KMS-11 (cell line): ENCODE measurements around the gene ONECUT2.
A peak's percentile ranks its signal among the peaks of the same experiment; 100 is the strongest.

Experiments used
- H2AFZ ChIP-seq: fragments of 200-600 bp; sonication (generic); 2 replicates; pipeline ENCODE4 v1.6.1; 2016; ENCODE audit warnings: antibody characterized with exemption, mixed run types, low read depth
- H3K27ac ChIP-seq: fragments of 200-600 bp; sonication (generic); 2 replicates; pipeline ENCODE4 v1.6.1; 2016; ENCODE audit warnings: mild to moderate bottlenecking, mixed run types
- H3K27me3 ChIP-seq: fragments of 200-600 bp; sonication (generic); 2 replicates; pipeline ENCODE4 v1.6.1; 2017; ENCODE audit warnings: mild to moderate bottlenecking, low read depth, mixed run types, moderate library complexity; ENCODE audit not compliant: insufficient read depth
- H3K36me3 ChIP-seq: fragments of 200-600 bp; sonication (generic); 2 replicates; pipeline ENCODE4 v1.6.1; 2017; ENCODE audit warnings: mild to moderate bottlenecking, mixed run types; ENCODE audit not compliant: insufficient read depth
- H3K4me1 ChIP-seq: fragments of 200-600 bp; sonication (generic); 2 replicates; pipeline ENCODE4 v1.6.1; 2016; ENCODE audit warnings: mild to moderate bottlenecking, low read depth, mixed run types; ENCODE audit not compliant: poor library complexity, severe bottlenecking
- H3K4me2 ChIP-seq: fragments of 200-600 bp; sonication (generic); 2 replicates; pipeline ENCODE4 v1.7.0; 2016; ENCODE audit warnings: mild to moderate bottlenecking, mixed run types
- H3K4me3 ChIP-seq: fragments of 200-600 bp; sonication (generic); IDR thresholded peaks from 2 replicates; pipeline ENCODE4 v1.6.1; 2017; ENCODE audit warnings: low read depth, low read length, mixed read lengths; ENCODE audit not compliant: insufficient read depth
- H3K79me2 ChIP-seq: fragments of 200-600 bp; sonication (generic); 2 replicates; pipeline ENCODE4 v1.6.1; 2016; ENCODE audit warnings: low read depth, mixed run types; ENCODE audit not compliant: insufficient read depth
- H3K9ac ChIP-seq: fragments of 200-600 bp; sonication (generic); 2 replicates; pipeline ENCODE4 v1.6.1; 2016; ENCODE audit warnings: mild to moderate bottlenecking, mixed run types
- H4K20me1 ChIP-seq: fragments of 200-600 bp; sonication (generic); 2 replicates; pipeline ENCODE4 v1.6.1; 2016; ENCODE audit warnings: mild to moderate bottlenecking, mixed run types; ENCODE audit not compliant: insufficient read depth
- CTCF ChIP-seq: fragments of 200-600 bp; sonication (generic); conservative IDR thresholded peaks from 2 replicates; pipeline ENCODE4 v1.6.1; 2017; ENCODE audit warnings: low read depth, mild to moderate bottlenecking, antibody characterized with exemption, low read length, moderate library complexity, mixed read lengths

ONECUT2 gene

DNA sequence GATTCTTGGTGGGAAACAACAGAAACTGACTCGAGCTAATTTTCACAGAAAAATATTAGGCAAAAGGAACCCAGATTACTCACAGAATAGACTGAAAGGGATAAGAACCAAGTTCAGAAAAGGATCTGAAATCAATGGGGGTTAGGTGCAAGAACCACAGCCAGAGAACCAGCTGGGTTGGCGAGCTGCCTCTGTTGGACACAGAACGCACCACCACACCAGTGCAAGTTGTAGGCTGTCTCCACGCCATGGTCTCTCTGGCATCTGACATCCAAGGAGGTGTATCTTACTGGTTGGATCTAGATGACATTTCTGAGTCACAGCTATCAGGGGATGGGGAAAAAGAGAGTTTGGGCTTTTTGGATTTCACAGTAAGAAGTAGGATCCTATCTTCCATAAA lies 18.6 kb upstream of the ONECUT2 start:
- H3K27me3 ChIP-seq: no peaks in the 10 kb centered on the region
- no peak overlapping the region for H2AFZ ChIP-seq
- H3K4me2 ChIP-seq: no peak overlapping the region
- TF ChIP-seq CTCF: no peak
- H3K4me3 ChIP-seq: no peak overlapping the region
- H3K36me3 ChIP-seq: no peaks in the 10 kb centered on the region
- no peak overlapping the region for H3K27ac ChIP-seq
- H4K20me1 ChIP-seq: no peaks in the 10 kb centered on the region
- no peaks in the 10 kb centered on the region for H3K79me2 ChIP-seq
- H3K9ac ChIP-seq: no peak overlapping the region
- H3K4me1 ChIP-seq: peaks cover 9% of the 10 kb centered on the region

DNA sequence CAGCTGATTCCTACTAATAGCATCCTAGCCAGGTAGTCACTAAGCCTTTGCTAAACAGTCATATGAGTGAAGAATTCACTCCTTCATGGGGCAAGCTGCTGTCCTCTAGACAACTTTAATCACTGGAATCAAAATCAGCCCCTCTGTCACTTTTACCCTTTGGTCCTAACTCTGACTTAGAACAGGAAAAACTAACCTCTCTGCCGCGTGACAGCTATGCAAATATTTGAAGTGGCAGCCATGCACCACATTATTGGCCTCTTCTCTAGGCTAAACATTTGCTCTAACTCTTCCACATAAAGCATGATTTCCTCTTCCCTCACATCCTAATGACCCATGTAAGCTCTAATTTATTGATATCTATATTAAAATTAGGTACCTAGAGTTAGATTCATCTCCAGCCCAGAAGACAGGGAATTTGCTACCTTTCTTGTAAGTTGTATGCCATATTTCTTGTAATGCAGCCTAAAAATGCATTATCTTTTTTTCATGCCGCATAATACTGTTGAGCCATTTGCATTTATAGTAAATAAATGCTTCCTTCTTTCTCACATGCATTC lies 12.8 kb upstream of the ONECUT2 start:
- Histone ChIP-seq H4K20me1 (no peaks in the 10 kb centered on the region), H3K27ac (no peak overlapping the region), H2AFZ (no peak overlapping the region), H3K4me1 (peaks cover 60% of the 10 kb centered on the region), H3K9ac (no peak overlapping the region), H3K79me2 (no peaks in the 10 kb centered on the region), H3K4me2 (peak overlapping the region; percentile 10; the same call in 1 of the 2 replicates), H3K27me3 (no peaks in the 10 kb centered on the region), H3K4me3 (no peak overlapping the region), H3K36me3 (no peaks in the 10 kb centered on the region)
- TF ChIP-seq CTCF: no peak

DNA sequence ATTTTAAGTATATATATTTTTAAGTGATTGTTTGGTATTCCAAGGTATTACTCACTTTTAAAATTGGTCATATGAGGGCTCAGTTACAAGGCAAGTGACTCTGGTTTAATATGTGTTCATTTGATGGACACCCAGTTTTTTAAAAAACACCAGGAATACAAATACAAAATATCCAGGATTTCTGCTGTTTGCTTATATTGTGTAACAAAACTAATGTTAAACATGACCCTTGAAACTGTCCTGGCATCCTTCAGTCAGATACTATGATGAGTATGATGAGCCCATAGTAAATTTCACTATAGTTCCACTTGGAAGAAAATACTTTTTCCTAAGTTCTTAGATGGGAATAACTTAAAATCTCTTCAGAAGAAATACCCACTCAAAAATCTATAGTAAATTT lies 11.4 kb upstream of the ONECUT2 start:
- no peaks in the 10 kb centered on the region for H4K20me1 ChIP-seq
- H3K4me1 ChIP-seq: peaks cover 60% of the 10 kb centered on the region
- no peak overlapping the region for H2AFZ ChIP-seq
- H3K9ac ChIP-seq: no peak overlapping the region
- no peak for TF ChIP-seq CTCF
- no peak overlapping the region for H3K4me3 ChIP-seq
- H3K79me2 ChIP-seq: no peaks in the 10 kb centered on the region
- H3K27ac ChIP-seq: no peak overlapping the region
- H3K36me3 ChIP-seq: no peaks in the 10 kb centered on the region
- no peaks in the 10 kb centered on the region for H3K27me3 ChIP-seq
- H3K4me2 ChIP-seq: no peak overlapping the region

GRCh38 chr18:57425096-57425495 lies 10.1 kb upstream of the ONECUT2 start:
- Histone ChIP-seq H3K4me2 (peak overlapping the region; percentile 13; the same call in 1 of the 2 replicates), H3K27ac (no peak overlapping the region; the same call in 1 of the 2 replicates), H3K4me1 (peaks cover 71% of the 10 kb centered on the region), H3K9ac (no peak overlapping the region), H3K79me2 (no peaks in the 10 kb centered on the region), H3K4me3 (no peak overlapping the region), H3K36me3 (no peaks in the 10 kb centered on the region), H3K27me3 (no peaks in the 10 kb centered on the region), H4K20me1 (no peaks in the 10 kb centered on the region), H2AFZ (no peak overlapping the region)
- TF ChIP-seq CTCF: no peak
